PC-3 (cell line): Measurements from ENCODE around the gene DYSF. TPM values are rescaled to one million over a fixed set of nuclear protein-coding genes. Genes with fewer than 3 reads are reported as not detected.

Experiments
- ATAC-seq: fragments of 200-7000 bp; cut with Tn5 transposase; 2 replicates; pipeline ENCODE4 v1.9.1; 2020; ENCODE audit warnings: mild to moderate bottlenecking, moderate library complexity
- BruUV-seq: library from RNA; stranded (reverse); fragments of 400-500 nt; replicated peaks from 2 replicates; lab custom pipeline; 2021; lab: Mats Ljungman, UMichigan
- CTCF ChIA-PET: fragments of 300-600 bp; sonication (Branson Sonifier 250); formaldehyde crosslinking; loops from one replicate; lab custom pipeline; 2022; ENCODE audit warnings: antibody characterized with exemption; lab: Charles Lee
- POLR2A ChIA-PET: fragments of 300-600 bp; sonication (Branson Sonifier 250); formaldehyde crosslinking; loops from one replicate; lab custom pipeline; 2022; ENCODE audit warnings: antibody characterized with exemption; ENCODE audit not compliant: unreplicated experiment; lab: Charles Lee
- DNase-seq: peaks from one replicate; pipeline ENCODE4 v3.0.0-alpha.2; 2015
- H2AFZ ChIP-seq: fragments of 300-600 bp; sonication (generic); 2 replicates; pipeline ENCODE4 v1.6.0; 2016; ENCODE audit warnings: antibody characterized with exemption, low read length
- H3F3A ChIP-seq: fragments of 300-600 bp; sonication (generic); one replicate; pipeline ENCODE4 v1.6.0; 2017; ENCODE audit warnings: antibody characterized with exemption, low read length, control low read depth, mild to moderate bottlenecking; ENCODE audit not compliant: unreplicated experiment
- H3K27ac ChIP-seq: fragments of 300-600 bp; sonication (generic); 2 replicates; pipeline ENCODE4 v1.5.1; 2016; ENCODE audit warnings: mild to moderate bottlenecking, low read length
- H3K27me3 ChIP-seq: fragments of 300-600 bp; sonication (generic); 2 replicates; pipeline ENCODE4 v1.6.1; 2016; ENCODE audit warnings: low read length, mixed read lengths
- H3K36me3 ChIP-seq: fragments of 300-600 bp; sonication (generic); 2 replicates; pipeline ENCODE4 v1.6.1; 2016; ENCODE audit warnings: low read depth, mixed run types, low read length, mixed read lengths
- H3K4me1 ChIP-seq: fragments of 300-600 bp; sonication (generic); 2 replicates; pipeline ENCODE4 v1.5.1; 2016; ENCODE audit warnings: low read length; ENCODE audit not compliant: insufficient read depth
- H3K4me2 ChIP-seq: fragments of 300-600 bp; sonication (generic); 2 replicates; pipeline ENCODE4 v1.6.0; 2016; ENCODE audit warnings: low read length
- H3K4me3 ChIP-seq: fragments of 300-600 bp; sonication (generic); 2 replicates; pipeline ENCODE4 v1.5.1; 2016; ENCODE audit warnings: mild to moderate bottlenecking, low read length, mixed read lengths
- H3K79me2 ChIP-seq: fragments of 300-600 bp; sonication (generic); 2 replicates; pipeline ENCODE4 v1.6.1; 2017; ENCODE audit warnings: low read length, mixed read lengths
- H3K9ac ChIP-seq: fragments of 300-600 bp; sonication (generic); 2 replicates; pipeline ENCODE4 v1.6.0; 2016; ENCODE audit warnings: mild to moderate bottlenecking, low read length
- H3K9me2 ChIP-seq: fragments of 300-600 bp; sonication (generic); replicated peaks from 2 replicates; pipeline ENCODE4 v1.6.1; 2016; ENCODE audit warnings: mixed run types, low read length, mixed read lengths
- H3K9me3 ChIP-seq: fragments of 300-600 bp; sonication (generic); 2 replicates; pipeline ENCODE4 v1.6.1; 2016; ENCODE audit warnings: low read length, mixed read lengths
- H4K20me1 ChIP-seq: fragments of 300-600 bp; sonication (generic); 2 replicates; pipeline ENCODE4 v1.6.1; 2016; ENCODE audit warnings: low read length, mixed read lengths
- EZH2 ChIP-seq: fragments of 300-600 bp; sonication (generic); IDR thresholded peaks from one replicate; pipeline ENCODE4 v1.6.1; 2017; ENCODE audit warnings: antibody characterized with exemption, mild to moderate bottlenecking, low read length; ENCODE audit not compliant: unreplicated experiment
- EZH2phosphoT487 ChIP-seq: fragments of 300-600 bp; sonication (generic); IDR thresholded peaks from 2 replicates; pipeline ENCODE4 v1.6.1; 2018; ENCODE audit warnings: mild to moderate bottlenecking, antibody characterized with exemption, low read length, borderline replicate concordance
- intact Hi-C: fragments of 100-400 bp; cut with micrococcal nuclease; formaldehyde crosslinking; loops from 2 replicates; pipeline ENCODE4 v1.9.0; 2023
- total RNA-seq: library from RNA; depleted of rRNA; stranded (reverse); fragments of >200 nt; gene quantifications from 2 replicates; pipeline ENCODE4 v1.2.3, GENCODE V29; 2014
- TF ChIP-seq, protein P1 (sequence below): fragments of 300-600 bp; sonication (generic); conservative IDR thresholded peaks from 2 replicates; pipeline ENCODE4 v1.5.1; 2017; ENCODE audit warnings: antibody characterized with exemption, low read depth, mild to moderate bottlenecking, low read length

DYSF gene
- total RNA-seq, 1 experiment from 2014 or later: 13.0 TPM

DNA sequence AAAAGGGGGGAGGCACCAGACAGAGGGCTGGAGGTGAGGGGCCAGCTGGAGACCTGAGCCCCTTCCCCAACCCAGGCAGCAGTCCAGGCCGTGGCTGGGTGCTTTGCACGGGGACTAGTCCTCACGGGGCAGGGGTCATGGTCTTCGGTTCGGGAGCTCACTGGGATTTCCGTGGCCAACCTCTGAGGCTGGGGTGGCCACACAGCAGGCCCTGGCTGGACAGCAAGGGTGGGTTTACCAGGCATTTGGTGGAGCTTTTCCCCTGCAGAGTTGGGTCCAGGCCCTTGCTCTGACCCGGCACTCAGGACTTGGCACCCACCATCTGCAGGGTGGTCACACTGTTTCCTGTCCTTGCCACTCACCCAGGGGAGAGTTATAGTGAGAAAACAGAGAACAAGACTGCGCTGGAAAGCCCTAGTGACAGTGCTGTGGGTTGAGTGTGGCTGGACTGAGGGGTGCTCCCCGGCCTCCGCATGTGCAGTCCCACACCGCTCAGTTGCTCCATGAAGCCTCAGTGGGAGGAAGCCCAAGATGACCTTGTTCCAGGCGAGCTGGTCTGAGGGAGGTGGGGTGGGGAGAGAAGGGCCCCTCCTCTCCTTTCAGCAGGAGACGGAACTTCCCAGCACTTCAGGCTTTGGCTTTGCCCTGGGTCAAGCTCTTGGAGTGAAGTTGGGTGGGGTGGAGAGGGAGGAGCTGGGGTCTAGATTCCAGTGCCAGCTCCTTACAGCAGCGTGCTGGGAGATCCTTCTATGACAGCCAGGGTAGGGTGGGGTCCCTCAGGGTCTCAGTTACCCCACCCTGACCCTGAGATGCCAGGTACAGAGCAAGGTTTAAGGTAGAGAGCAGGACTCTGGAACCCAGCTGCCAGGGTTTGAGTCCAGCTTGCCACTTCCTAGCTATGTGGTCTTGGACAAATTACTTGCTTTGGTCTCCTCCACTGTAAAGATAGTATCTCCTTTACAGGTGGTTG is 219.8 kb downstream of the DYSF start:
- no peaks in the 10 kb centered on the region for H3K79me2 ChIP-seq
- H3K9me2 ChIP-seq: no peaks in the 10 kb centered on the region
- TF ChIP-seq, protein P1, sequence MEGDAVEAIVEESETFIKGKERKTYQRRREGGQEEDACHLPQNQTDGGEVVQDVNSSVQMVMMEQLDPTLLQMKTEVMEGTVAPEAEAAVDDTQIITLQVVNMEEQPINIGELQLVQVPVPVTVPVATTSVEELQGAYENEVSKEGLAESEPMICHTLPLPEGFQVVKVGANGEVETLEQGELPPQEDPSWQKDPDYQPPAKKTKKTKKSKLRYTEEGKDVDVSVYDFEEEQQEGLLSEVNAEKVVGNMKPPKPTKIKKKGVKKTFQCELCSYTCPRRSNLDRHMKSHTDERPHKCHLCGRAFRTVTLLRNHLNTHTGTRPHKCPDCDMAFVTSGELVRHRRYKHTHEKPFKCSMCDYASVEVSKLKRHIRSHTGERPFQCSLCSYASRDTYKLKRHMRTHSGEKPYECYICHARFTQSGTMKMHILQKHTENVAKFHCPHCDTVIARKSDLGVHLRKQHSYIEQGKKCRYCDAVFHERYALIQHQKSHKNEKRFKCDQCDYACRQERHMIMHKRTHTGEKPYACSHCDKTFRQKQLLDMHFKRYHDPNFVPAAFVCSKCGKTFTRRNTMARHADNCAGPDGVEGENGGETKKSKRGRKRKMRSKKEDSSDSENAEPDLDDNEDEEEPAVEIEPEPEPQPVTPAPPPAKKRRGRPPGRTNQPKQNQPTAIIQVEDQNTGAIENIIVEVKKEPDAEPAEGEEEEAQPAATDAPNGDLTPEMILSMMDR: no peak
- no peak for TF ChIP-seq EZH2
- no peak for TF ChIP-seq EZH2phosphoT487
- intact Hi-C loops: no loop called here
- no peaks in the 10 kb centered on the region for H3F3A ChIP-seq
- H3K4me1 ChIP-seq: no peaks in the 10 kb centered on the region
- DNase-seq (no peak), ATAC-seq (no peak)
- no peaks in the 10 kb centered on the region for H3K27me3 ChIP-seq
- ChIA-PET CTCF (no interaction called here), POLR2A (interaction anchor here (0.6 kb wide), 1 partner anchor 12 kb away, joined by 3 read pairs; no protein-coding TSS in a partner anchor)
- H2AFZ ChIP-seq: no peak overlapping the region
- no peaks in the 10 kb centered on the region for H3K9me3 ChIP-seq
- H3K4me3 ChIP-seq: no peak overlapping the region
- no peak overlapping the region for H3K9ac ChIP-seq
- no peaks in the 10 kb centered on the region for H4K20me1 ChIP-seq
- no peak overlapping the region for H3K4me2 ChIP-seq
- no peaks in the 10 kb centered on the region for H3K36me3 ChIP-seq
- no peak overlapping the region for H3K27ac ChIP-seq
- no TSS peak for BruUV-seq

DNA sequence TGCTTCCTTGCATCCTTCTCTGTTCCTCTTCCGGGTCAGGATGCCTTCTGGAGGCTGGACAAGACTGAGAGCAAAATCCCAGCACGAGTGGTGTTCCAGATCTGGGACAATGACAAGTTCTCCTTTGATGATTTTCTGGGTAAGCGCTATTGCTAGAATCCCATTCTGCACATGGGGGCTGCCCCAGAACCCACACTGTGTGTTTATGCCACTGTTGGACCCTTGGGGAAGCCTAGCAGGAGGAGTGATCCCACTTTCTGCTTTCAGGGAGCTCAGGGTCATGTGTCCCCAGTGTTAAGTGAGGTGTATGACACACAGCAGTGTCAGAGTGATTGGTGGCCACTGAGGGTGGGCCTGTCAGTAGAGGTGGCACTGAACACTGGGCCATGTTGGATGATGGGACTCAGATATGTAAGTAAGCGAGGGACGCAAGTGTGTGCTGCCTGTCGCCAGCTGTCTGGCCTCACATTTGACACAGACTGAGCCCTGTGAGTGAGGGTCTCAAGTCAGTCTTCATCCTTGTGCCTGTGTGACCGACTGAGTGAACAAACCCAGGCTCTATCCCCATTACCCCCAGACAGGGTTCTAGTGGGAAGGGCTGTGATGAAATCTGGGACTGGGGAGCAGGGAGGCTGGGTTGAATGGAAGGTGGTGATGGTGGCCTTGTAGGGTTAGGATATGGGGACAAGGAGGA is 220.9 kb downstream of the DYSF start:
- no peak for ATAC-seq
- DNase-seq: no peak
- POLR2A ChIA-PET: no interaction called here
- Histone ChIP-seq H3K27me3 (no peaks in the 10 kb centered on the region), H3K4me1 (no peaks in the 10 kb centered on the region), H2AFZ (no peak overlapping the region), H3K9ac (no peak overlapping the region), H3K9me2 (no peaks in the 10 kb centered on the region), H3K9me3 (no peaks in the 10 kb centered on the region), H3K4me3 (no peak overlapping the region), H3K4me2 (no peak overlapping the region), H3K27ac (no peak overlapping the region), H3K36me3 (no peaks in the 10 kb centered on the region), H4K20me1 (no peaks in the 10 kb centered on the region), H3K79me2 (no peaks in the 10 kb centered on the region), H3F3A (no peaks in the 10 kb centered on the region)
- CTCF ChIA-PET: no interaction called here
- TF ChIP-seq, protein P1: no peak
- TF ChIP-seq EZH2phosphoT487 (no peak), EZH2 (no peak)
- intact Hi-C loops: no loop called here
- BruUV-seq: no TSS peak
